ENCODE measurements around the gene TFDP1.

TFDP1 gene

GRCh38 chr13:113665597-113666328 lies 81.2 kb downstream of the TFDP1 start:
- TF ChIP-seq EGR1 (IDR thresholded peaks at IDR 0.05): no peak
- TF ChIP-seq REST (IDR thresholded peaks at IDR 0.05; ENCODE audit: low read depth): no peak
- TF ChIP-seq EP300 (IDR thresholded peaks at IDR 0.05; ENCODE audit: borderline replicate concordance): no peak
- no peak for TF ChIP-seq MAX (IDR thresholded peaks at IDR 0.05)
- no peak for TF ChIP-seq CREB1 (IDR thresholded peaks at IDR 0.05; ENCODE audit: low read depth)
- TF ChIP-seq CEBPB (IDR thresholded peaks at IDR 0.05): no peak
- no peak for TF ChIP-seq USF1 (IDR thresholded peaks at IDR 0.05)
- TF ChIP-seq TCF12 (IDR thresholded peaks at IDR 0.05; ENCODE audit: low read depth): no peak
- no peak for TF ChIP-seq YY1 (IDR thresholded peaks at IDR 0.05; ENCODE audit: low read depth)
- TF ChIP-seq TAF1 (IDR thresholded peaks at IDR 0.05; ENCODE audit: low read depth): no peak
- no peak for TF ChIP-seq RAD21 (IDR thresholded peaks at IDR 0.05; ENCODE audit: low read depth)

- TF ChIP-seq FOXM1 (IDR thresholded peaks at IDR 0.05; ENCODE audit: borderline replicate concordance, low read depth) (no peak), REST (IDR thresholded peaks at IDR 0.05; ENCODE audit: low read depth) (no peak), TCF12 (IDR thresholded peaks at IDR 0.05; ENCODE audit: low read depth) (0 out of 2 replicates have a peak, but pooled peaks have one; percentile 28)
Observed at GRCh38 chr13:113666329-113666670, 81.7 kb downstream of the TFDP1 start.

- TF ChIP-seq ZBTB7A (IDR thresholded peaks at IDR 0.05; ENCODE audit: low read depth): no peak
- TF ChIP-seq FOXM1 (IDR thresholded peaks at IDR 0.05; ENCODE audit: borderline replicate concordance, low read depth): no peak
- TF ChIP-seq TCF12 (IDR thresholded peaks at IDR 0.05; ENCODE audit: low read depth): no peak
- TF ChIP-seq USF1 (IDR thresholded peaks at IDR 0.05): no peak
- no peak for TF ChIP-seq EP300 (IDR thresholded peaks at IDR 0.05; ENCODE audit: borderline replicate concordance)
- TF ChIP-seq RAD21 (IDR thresholded peaks at IDR 0.05; ENCODE audit: low read depth): no peak
- no peak for TF ChIP-seq CREB1 (IDR thresholded peaks at IDR 0.05; ENCODE audit: low read depth)
- no peak for TF ChIP-seq TEAD4 (IDR thresholded peaks at IDR 0.05)
- TF ChIP-seq REST (IDR thresholded peaks at IDR 0.05; ENCODE audit: low read depth): no peak
- TF ChIP-seq NFIC (IDR thresholded peaks at IDR 0.05): no peak
- TF ChIP-seq CEBPB (IDR thresholded peaks at IDR 0.05): no peak
- TF ChIP-seq TAF1 (IDR thresholded peaks at IDR 0.05; ENCODE audit: low read depth): no peak
- TF ChIP-seq YY1 (IDR thresholded peaks at IDR 0.05; ENCODE audit: low read depth): no peak
Observed at GRCh38 chr13:113666951-113667701, 82.6 kb downstream of the TFDP1 start, which contains the start of gene GRK1. TSS of gene GRK1 (plus strand) at chr13:113667219. CDS start at chr13:113667387, 168 bp downstream.

GRCh38 chr13:113667771-113668490 lies 83.4 kb downstream of the TFDP1 start:
- TF ChIP-seq CREB1 (IDR thresholded peaks at IDR 0.05; ENCODE audit: low read depth) (no peak), NFIC (IDR thresholded peaks at IDR 0.05) (no peak), EP300 (IDR thresholded peaks at IDR 0.05; ENCODE audit: borderline replicate concordance) (no peak), MAX (IDR thresholded peaks at IDR 0.05) (no peak), CEBPB (IDR thresholded peaks at IDR 0.05) (no peak), TCF12 (IDR thresholded peaks at IDR 0.05; ENCODE audit: low read depth) (no peak), EGR1 (IDR thresholded peaks at IDR 0.05) (no peak), FOXM1 (IDR thresholded peaks at IDR 0.05; ENCODE audit: borderline replicate concordance, low read depth) (no peak), TAF1 (IDR thresholded peaks at IDR 0.05; ENCODE audit: low read depth) (no peak)
